Liver (tissue), 9 donors: ENCODE data around the gene SYNGR1. TPM values are rescaled to one million over a fixed set of nuclear protein-coding genes. Genes with fewer than 3 reads are reported as not detected.
"Not testable (repeated sequence)": the region's sequence is repeated elsewhere in the genome, so short reads cannot be mapped to it uniquely, and the experiment has no call there.

Experiments used
- DNase-seq: peaks from one replicate; pipeline ENCODE4 v3.0.0-alpha.2; 2017; ENCODE audit warnings: low spot score
- H3K27ac ChIP-seq, 2 donors: one replicate each; pipeline ENCODE4 v1.7.0; 2013; ENCODE audit warnings: inconsistent platforms in 2 of 2, low read length in 2 of 2, control low read depth in 1 of 2, low read depth in 1 of 2, mild to moderate bottlenecking in 1 of 2
- H3K27me3 ChIP-seq, 4 donors: one replicate each; pipeline versions ENCODE4 v1.6.1 to v1.7.0; 2013; ENCODE audit warnings: low read length in 3 of 4, inconsistent platforms in 1 of 4, mild to moderate bottlenecking in 1 of 4, moderate library complexity in 1 of 4; ENCODE audit not compliant: control insufficient read depth in 4 of 4, insufficient read depth in 4 of 4
- H3K36me3 ChIP-seq, 4 donors: one replicate each; pipeline versions ENCODE4 v1.6.1 to v1.7.0; 2013; ENCODE audit warnings: low read length in 3 of 4, mild to moderate bottlenecking in 3 of 4, low read depth in 1 of 4, moderate library complexity in 1 of 4; ENCODE audit not compliant: control insufficient read depth in 4 of 4, insufficient read depth in 3 of 4
- H3K4me1 ChIP-seq, 4 donors: one replicate each; pipeline versions ENCODE4 v1.6.1 to v1.7.0; 2013; ENCODE audit warnings: low read length in 3 of 4, mild to moderate bottlenecking in 3 of 4, moderate library complexity in 1 of 4; ENCODE audit not compliant: control insufficient read depth in 4 of 4, insufficient read depth in 4 of 4
- H3K4me3 ChIP-seq, 3 donors: one replicate each; pipeline versions ENCODE4 v1.6.1 to v1.7.0; 2013; ENCODE audit warnings: low read length in 3 of 3, control low read depth in 1 of 3, low read depth in 1 of 3, mild to moderate bottlenecking in 1 of 3
- H3K9ac ChIP-seq, 2 donors: one replicate each; pipeline ENCODE4 v1.7.0; 2013; ENCODE audit warnings: low read length in 2 of 2, mild to moderate bottlenecking in 2 of 2, moderate library complexity in 2 of 2, control low read depth in 1 of 2, low read depth in 1 of 2
- H3K9me3 ChIP-seq, 4 donors: one replicate each; pipeline versions ENCODE4 v1.6.1 to v1.7.0; 2013; ENCODE audit warnings: low read length in 3 of 4; ENCODE audit not compliant: control insufficient read depth in 4 of 4
- EGR1 ChIP-seq, 2 donors: IDR thresholded peaks; 2 replicates each; pipeline ENCODE4 v1.6.1; 2016 to 2018; ENCODE audit warnings: antibody characterized with exemption in 2 of 2, low read depth in 2 of 2
- FOXA1 ChIP-seq: IDR thresholded peaks from 2 replicates; pipeline ENCODE4 v1.6.1; 2016; ENCODE audit warnings: antibody characterized with exemption
- FOXA2 ChIP-seq: IDR thresholded peaks from 2 replicates; pipeline ENCODE4 v1.6.1; 2016; ENCODE audit warnings: antibody characterized with exemption
- GABPA ChIP-seq, 2 donors: IDR thresholded peaks in 1 of 2; conservative IDR thresholded peaks in 1 of 2; 2 replicates each; pipeline ENCODE4 v1.6.1; 2016; ENCODE audit warnings: antibody characterized with exemption in 2 of 2, mild to moderate bottlenecking in 1 of 2, moderate library complexity in 1 of 2
- HNF4A ChIP-seq, 2 donors: conservative IDR thresholded peaks; 2 replicates each; pipeline ENCODE4 v1.6.1; 2016; ENCODE audit warnings: antibody characterized with exemption in 2 of 2, mild to moderate bottlenecking in 2 of 2
- HNF4G ChIP-seq: IDR thresholded peaks from 2 replicates; pipeline ENCODE4 v1.6.1; 2016; ENCODE audit warnings: antibody characterized with exemption
- JUND ChIP-seq, 2 donors: IDR thresholded peaks; 2 replicates each; pipeline ENCODE4 v1.6.1; 2016; ENCODE audit warnings: antibody characterized with exemption in 2 of 2
- NR2F2 ChIP-seq: IDR thresholded peaks from 2 replicates; pipeline ENCODE4 v1.6.1; 2016; ENCODE audit warnings: antibody characterized with exemption
- RAD21 ChIP-seq, 2 donors: IDR thresholded peaks; 2 replicates each; pipeline ENCODE4 v1.6.1; 2016; ENCODE audit warnings: antibody characterized with exemption in 2 of 2, mild to moderate bottlenecking in 2 of 2
- RXRA ChIP-seq, 2 donors: IDR thresholded peaks; 2 replicates each; pipeline ENCODE4 v1.6.1; 2017 to 2018; ENCODE audit warnings: antibody characterized with exemption in 2 of 2, mild to moderate bottlenecking in 1 of 2
- SP1 ChIP-seq: IDR thresholded peaks from 2 replicates; pipeline ENCODE4 v1.6.1; 2018; ENCODE audit warnings: antibody characterized with exemption, mild to moderate bottlenecking
- TAF1 ChIP-seq: conservative IDR thresholded peaks from 2 replicates; pipeline ENCODE4 v1.6.1; 2016; ENCODE audit warnings: antibody characterized with exemption, mild to moderate bottlenecking
- YY1 ChIP-seq: IDR thresholded peaks from 2 replicates; pipeline ENCODE4 v1.6.1; 2016; ENCODE audit warnings: antibody characterized with exemption, mild to moderate bottlenecking
- WGBS: extraction: QIAGEN DNeasy Blood & Tissue Kit; methylation state at CpG from one replicate; pipeline ENCODE4 v1.1.7; 2013; 5-methylcytosine and 5-hydroxymethylcytosine counted together
- polyA plus RNA-seq, 2 donors: library from polyadenylated mRNA; stranded (reverse) in 1 of 2; unstranded in 1 of 2; fragments of 200-250 nt in 1 of 2; fragments of >200 nt in 1 of 2; fragmentation: Nextera tagmentation in 1 of 2; extraction: Ambion mirVana in 1 of 2; gene quantifications; one replicate each; pipeline versions ENCODE4 v1.2.1 to v1.2.3, GENCODE V29; 2013 to 2015
- total RNA-seq, 2 donors: library from RNA; depleted of rRNA; stranded (reverse); fragments of >200 nt; gene quantifications; one replicate each; pipeline ENCODE4 v1.2.3, GENCODE V29; 2014
- TF ChIP-seq, protein P1 (sequence below): IDR thresholded peaks from 2 replicates; pipeline ENCODE4 v1.6.1; 2016; ENCODE audit warnings: antibody characterized with exemption, mild to moderate bottlenecking
- TF ChIP-seq, protein P2 (sequence below): IDR thresholded peaks from 2 replicates; pipeline ENCODE4 v1.6.1; 2016; ENCODE audit warnings: antibody characterized with exemption
- TF ChIP-seq, protein P3 (sequence below): fragments of 150-350 bp; IDR thresholded peaks from 2 replicates; pipeline ENCODE4 v1.5.1; 2017; ENCODE audit warnings: improper control_type of control experiment, low read depth, low read length; ENCODE audit not compliant: missing input control
- TF ChIP-seq, protein P4 (sequence below): IDR thresholded peaks from 2 replicates; pipeline ENCODE4 v1.6.1; 2016; ENCODE audit warnings: antibody characterized with exemption
- TF ChIP-seq, protein P5 (sequence below): IDR thresholded peaks from 2 replicates; pipeline ENCODE4 v1.6.1; 2016; ENCODE audit warnings: antibody characterized with exemption
- donor health status: healthy.
- donor health status: healthy.
- donor health status: healthy.
- donor health status: healthy.
- donor health status: healthy.

The SYNGR1 gene
- total and polyA plus RNA-seq, 4 donors = 1.8 to 21.9 (median 5.2) TPM

DNA sequence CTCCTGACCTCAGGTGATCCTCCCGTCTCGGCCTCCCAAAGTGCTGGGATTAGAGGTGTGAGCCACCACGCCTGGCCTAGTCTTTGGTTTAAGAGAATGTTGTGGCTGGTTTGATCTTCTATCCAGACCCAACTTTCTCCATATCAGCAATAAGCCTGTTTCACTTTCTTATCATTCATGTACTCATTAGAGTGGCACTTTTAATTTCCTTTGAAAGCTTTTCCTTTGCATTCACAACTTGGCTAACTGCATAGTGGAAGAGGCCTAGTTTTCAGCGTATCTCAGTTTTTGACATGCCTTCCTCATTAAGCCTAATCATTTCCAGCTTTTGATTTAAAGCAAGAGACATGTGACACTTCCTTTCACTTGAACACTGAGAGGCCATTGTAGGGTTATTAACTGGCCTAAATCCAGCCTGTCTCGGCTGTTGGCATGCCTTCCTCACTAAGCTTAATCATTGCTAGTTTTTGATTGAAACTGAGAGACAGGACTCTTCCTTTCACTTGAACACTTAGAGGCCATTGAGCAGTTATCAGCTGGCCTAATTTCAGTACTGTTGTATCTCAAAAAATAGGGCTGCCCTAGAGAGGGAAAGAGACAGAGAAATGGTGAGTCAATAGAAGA lies 17.2 kb upstream of the SYNGR1 start:
- 59% methylated on average over 5 of the region's 5 CpGs for WGBS

DNA sequence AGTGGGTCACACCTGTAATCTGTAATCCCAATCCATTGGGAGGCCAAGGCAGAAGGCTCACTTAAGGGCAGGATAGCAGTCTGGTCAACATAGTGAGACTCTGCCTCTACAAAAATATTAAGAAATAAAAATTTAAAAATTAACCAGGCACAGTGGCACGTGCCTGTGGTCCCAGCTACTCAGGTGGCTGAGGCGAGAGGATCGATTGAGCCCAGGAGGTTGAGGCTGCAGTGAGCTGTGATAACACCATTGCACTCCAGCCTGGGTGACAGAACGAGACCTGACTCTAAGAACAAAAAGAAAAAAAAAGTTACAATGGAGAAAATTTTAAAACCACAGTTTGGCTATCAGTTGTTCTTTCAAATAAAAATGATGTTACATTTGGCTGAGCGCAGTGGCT lies 13.4 kb upstream of the SYNGR1 start:
- 79% methylated on average over 5 of the region's 5 CpGs for WGBS
- TF ChIP-seq RAD21 (IDR thresholded peaks at IDR 0.05) (no peak), GABPA (IDR thresholded peaks at IDR 0.05 in 1 of 2, conservative IDR thresholded peaks at IDR 0.05 in 1 of 2) (no peak), RXRA (IDR thresholded peaks at IDR 0.05) (no peak), YY1 (no peak), FOXA2 (no peak), EGR1 (IDR thresholded peaks at IDR 0.05; ENCODE audit: low read depth in 2 of 2) (no peak), FOXA1 (no peak), HNF4G (no peak), SP1 (no peak), TAF1 (no peak), JUND (IDR thresholded peaks at IDR 0.05) (no peak), HNF4A (conservative IDR thresholded peaks at IDR 0.05) (no peak), NR2F2 (no peak)
- TF ChIP-seq, protein P1, sequence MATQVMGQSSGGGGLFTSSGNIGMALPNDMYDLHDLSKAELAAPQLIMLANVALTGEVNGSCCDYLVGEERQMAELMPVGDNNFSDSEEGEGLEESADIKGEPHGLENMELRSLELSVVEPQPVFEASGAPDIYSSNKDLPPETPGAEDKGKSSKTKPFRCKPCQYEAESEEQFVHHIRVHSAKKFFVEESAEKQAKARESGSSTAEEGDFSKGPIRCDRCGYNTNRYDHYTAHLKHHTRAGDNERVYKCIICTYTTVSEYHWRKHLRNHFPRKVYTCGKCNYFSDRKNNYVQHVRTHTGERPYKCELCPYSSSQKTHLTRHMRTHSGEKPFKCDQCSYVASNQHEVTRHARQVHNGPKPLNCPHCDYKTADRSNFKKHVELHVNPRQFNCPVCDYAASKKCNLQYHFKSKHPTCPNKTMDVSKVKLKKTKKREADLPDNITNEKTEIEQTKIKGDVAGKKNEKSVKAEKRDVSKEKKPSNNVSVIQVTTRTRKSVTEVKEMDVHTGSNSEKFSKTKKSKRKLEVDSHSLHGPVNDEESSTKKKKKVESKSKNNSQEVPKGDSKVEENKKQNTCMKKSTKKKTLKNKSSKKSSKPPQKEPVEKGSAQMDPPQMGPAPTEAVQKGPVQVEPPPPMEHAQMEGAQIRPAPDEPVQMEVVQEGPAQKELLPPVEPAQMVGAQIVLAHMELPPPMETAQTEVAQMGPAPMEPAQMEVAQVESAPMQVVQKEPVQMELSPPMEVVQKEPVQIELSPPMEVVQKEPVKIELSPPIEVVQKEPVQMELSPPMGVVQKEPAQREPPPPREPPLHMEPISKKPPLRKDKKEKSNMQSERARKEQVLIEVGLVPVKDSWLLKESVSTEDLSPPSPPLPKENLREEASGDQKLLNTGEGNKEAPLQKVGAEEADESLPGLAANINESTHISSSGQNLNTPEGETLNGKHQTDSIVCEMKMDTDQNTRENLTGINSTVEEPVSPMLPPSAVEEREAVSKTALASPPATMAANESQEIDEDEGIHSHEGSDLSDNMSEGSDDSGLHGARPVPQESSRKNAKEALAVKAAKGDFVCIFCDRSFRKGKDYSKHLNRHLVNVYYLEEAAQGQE = no peak
- TF ChIP-seq, protein P2, sequence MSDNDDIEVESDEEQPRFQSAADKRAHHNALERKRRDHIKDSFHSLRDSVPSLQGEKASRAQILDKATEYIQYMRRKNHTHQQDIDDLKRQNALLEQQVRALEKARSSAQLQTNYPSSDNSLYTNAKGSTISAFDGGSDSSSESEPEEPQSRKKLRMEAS = no peak
- TF ChIP-seq, protein P3, sequence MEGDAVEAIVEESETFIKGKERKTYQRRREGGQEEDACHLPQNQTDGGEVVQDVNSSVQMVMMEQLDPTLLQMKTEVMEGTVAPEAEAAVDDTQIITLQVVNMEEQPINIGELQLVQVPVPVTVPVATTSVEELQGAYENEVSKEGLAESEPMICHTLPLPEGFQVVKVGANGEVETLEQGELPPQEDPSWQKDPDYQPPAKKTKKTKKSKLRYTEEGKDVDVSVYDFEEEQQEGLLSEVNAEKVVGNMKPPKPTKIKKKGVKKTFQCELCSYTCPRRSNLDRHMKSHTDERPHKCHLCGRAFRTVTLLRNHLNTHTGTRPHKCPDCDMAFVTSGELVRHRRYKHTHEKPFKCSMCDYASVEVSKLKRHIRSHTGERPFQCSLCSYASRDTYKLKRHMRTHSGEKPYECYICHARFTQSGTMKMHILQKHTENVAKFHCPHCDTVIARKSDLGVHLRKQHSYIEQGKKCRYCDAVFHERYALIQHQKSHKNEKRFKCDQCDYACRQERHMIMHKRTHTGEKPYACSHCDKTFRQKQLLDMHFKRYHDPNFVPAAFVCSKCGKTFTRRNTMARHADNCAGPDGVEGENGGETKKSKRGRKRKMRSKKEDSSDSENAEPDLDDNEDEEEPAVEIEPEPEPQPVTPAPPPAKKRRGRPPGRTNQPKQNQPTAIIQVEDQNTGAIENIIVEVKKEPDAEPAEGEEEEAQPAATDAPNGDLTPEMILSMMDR = no peak
- TF ChIP-seq, protein P4, sequence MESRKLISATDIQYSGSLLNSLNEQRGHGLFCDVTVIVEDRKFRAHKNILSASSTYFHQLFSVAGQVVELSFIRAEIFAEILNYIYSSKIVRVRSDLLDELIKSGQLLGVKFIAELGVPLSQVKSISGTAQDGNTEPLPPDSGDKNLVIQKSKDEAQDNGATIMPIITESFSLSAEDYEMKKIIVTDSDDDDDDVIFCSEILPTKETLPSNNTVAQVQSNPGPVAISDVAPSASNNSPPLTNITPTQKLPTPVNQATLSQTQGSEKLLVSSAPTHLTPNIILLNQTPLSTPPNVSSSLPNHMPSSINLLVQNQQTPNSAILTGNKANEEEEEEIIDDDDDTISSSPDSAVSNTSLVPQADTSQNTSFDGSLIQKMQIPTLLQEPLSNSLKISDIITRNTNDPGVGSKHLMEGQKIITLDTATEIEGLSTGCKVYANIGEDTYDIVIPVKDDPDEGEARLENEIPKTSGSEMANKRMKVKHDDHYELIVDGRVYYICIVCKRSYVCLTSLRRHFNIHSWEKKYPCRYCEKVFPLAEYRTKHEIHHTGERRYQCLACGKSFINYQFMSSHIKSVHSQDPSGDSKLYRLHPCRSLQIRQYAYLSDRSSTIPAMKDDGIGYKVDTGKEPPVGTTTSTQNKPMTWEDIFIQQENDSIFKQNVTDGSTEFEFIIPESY = no peak
- TF ChIP-seq, protein P5, sequence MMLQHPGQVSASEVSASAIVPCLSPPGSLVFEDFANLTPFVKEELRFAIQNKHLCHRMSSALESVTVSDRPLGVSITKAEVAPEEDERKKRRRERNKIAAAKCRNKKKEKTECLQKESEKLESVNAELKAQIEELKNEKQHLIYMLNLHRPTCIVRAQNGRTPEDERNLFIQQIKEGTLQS = no peak
- Histone ChIP-seq H3K36me3 (no peaks in the 10 kb centered on the region), H3K27me3 (no peaks in the 10 kb centered on the region), H3K4me1 (peaks cover 0 to 6% (median 2%) of the 10 kb centered on the region in 4 donors), H3K4me3 (no peak overlapping the region), H3K9me3 (no peaks in the 10 kb centered on the region), H3K9ac (no peak overlapping the region), H3K27ac (no peak overlapping the region)
- no peak for DNase-seq

More for the DNA sequence above, 17.2 kb upstream of the SYNGR1 start:
- Histone ChIP-seq H3K27ac (no peak overlapping the region), H3K27me3 (no peaks in the 10 kb centered on the region), H3K9ac (no peak overlapping the region), H3K36me3 (no peaks in the 10 kb centered on the region), H3K4me3 (no peak overlapping the region), H3K9me3 (no peaks in the 10 kb centered on the region), H3K4me1 (peaks cover 0 to 6% (median 2%) of the 10 kb centered on the region in 4 donors)
- peak in 1 of 2 donors; percentile 9 for TF ChIP-seq RAD21 (IDR thresholded peaks at IDR 0.05)
- no peak for TF ChIP-seq FOXA1
- no peak for TF ChIP-seq HNF4A (conservative IDR thresholded peaks at IDR 0.05)
- TF ChIP-seq, protein P5 = no peak
- peak; percentile 53 for TF ChIP-seq SP1
- peak; percentile 68 for TF ChIP-seq YY1
- TF ChIP-seq NR2F2 = peak; percentile 11
- TF ChIP-seq RXRA (IDR thresholded peaks at IDR 0.05) = peak in 1 of 2 donors; percentile 6
- no peak for DNase-seq

DNA sequence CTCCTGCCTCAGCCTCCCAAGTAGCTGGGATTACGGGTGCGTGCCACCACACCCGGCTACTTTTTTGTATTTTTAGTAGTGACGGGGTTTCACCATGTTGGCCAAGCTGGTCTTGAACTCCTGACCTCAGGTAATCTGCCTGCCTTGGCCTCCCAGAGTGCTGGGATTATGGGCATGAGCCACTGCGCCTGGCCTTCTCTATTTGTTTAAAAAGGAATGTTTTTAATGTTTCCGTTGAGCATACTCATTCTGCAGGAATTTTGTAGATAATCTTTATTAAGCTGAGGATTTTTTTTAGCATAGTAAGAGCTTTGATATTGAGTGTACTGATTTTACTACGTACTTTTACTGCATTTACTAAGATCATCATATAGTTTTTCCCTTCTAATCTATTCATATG lies 10.0 kb upstream of the SYNGR1 start:
- WGBS = 84% methylated on average over 7 of the region's 7 CpGs
- H3K27ac ChIP-seq, H3K36me3 ChIP-seq, H3K9ac ChIP-seq, H3K4me3 ChIP-seq, H3K4me1 ChIP-seq, H3K27me3 ChIP-seq, DNase-seq, H3K9me3 ChIP-seq: not testable (repeated sequence)
